ENCODE results near the gene OR2L13. TPM values are rescaled to one million over a fixed set of nuclear protein-coding genes. Genes with fewer than 3 reads are reported as not detected.

OR2L13 gene, protein sequence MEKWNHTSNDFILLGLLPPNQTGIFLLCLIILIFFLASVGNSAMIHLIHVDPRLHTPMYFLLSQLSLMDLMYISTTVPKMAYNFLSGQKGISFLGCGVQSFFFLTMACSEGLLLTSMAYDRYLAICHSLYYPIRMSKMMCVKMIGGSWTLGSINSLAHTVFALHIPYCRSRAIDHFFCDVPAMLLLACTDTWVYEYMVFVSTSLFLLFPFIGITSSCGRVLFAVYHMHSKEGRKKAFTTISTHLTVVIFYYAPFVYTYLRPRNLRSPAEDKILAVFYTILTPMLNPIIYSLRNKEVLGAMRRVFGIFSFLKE
- total RNA-seq: not detected in 2 replicates

DNA sequence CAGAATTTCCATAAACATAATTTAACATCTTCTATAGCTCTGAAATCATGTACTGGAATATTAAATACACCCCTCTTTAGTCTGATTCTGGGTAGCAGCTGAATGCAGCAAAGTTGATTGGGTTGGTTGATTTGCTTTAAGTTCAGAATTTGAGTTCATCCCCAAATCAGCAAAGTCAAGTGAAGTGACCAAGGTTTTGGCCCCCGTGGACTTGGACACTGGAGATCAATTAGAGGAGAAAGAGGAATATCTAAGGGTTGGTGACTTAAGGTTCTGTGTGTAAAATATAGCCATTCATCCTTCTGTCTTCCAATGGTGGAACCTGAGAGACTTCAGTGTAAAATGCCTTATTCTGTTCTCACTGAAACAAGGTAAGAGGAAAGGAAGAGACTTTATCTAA lies at the start of gene OR2L13:
TSS of gene OR2L13 (plus strand) at position 301 of the 400 bp plus-strand sequence. CDS start 4,192 bp downstream, outside the sequence.

DNA sequence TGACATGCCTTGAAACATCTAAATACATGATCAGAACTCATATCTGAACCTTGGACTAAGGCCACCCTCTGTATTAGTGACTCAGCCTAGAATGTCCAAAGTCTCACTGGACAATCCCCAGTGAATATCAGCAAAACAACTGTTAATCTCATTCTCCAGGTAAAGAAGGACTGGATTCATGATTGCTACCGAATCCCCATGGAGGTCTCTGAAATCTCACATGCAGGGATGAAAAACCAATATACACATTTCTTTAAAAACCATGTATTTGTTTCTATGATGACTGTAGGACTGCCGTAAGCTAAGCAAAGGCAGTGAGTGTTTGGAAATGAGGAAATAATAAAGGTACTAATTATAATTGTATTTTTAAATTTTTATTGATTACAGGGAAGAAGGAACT lies 48.4 kb upstream of the OR2L13 start, which contains the start of gene OR2L3:
TSS of gene OR2L3 (plus strand) at position 301 of the 400 bp plus-strand sequence. CDS start 13,846 bp downstream, outside the sequence.

DNA sequence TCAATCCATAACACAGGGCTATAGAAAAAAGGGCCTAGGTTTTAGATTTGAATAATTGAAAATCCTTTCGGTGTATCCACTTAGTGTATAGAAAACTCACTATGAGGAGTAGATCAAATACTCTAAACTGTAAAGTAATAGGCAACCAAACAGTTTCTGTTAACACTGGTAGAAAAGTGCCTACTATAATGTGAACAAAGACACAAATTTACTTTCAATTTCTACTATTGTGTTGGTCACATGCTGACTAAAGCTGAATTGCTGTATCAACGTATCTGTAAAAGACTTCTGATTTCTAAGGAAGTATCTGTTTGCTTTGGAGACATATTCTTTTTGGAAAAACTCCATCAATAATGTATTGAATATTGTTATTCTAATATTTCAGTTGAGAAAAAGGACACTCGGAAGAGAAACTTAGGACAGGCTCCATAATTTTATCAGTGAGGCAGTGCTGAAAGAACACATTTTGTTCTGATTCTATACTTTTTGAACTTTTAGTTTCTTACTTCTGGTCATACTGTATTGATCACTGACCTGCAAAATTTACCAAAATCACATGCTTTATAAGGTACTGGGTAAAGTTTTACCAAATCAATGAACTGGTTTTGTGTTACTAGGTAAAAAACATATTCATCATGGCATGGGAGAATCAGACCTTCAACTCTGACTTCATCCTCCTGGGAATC lies 49.7 kb downstream of the OR2L13 start, which contains the start of gene OR2M5:
TSS of gene OR2M5 (plus strand) at position 636 of the 686 bp plus-strand sequence. CDS start at position 636, 0 bp downstream.

Other genes with a start within 250 kb of the OR2L13 start
- 0.05 TPM in 1 of 2 replicates, not detected in the other for gene TRIM58, start 238.0 kb upstream of the OR2L13 start, total RNA-seq
- not detected in 2 replicates for gene OR2W3, start 199.6 kb upstream of the OR2L13 start, total RNA-seq
- not detected in 2 replicates for gene OR2T8, start 174.9 kb upstream of the OR2L13 start, total RNA-seq
- not detected in 2 replicates for gene OR2AJ1, start 170.3 kb upstream of the OR2L13 start, total RNA-seq
- gene OR2L8, start 146.3 kb upstream of the OR2L13 start, total RNA-seq: not detected in 2 replicates
- not detected in 2 replicates for gene OR2AK2, start 130.0 kb upstream of the OR2L13 start, total RNA-seq
- gene OR2L5, start 81.5 kb upstream of the OR2L13 start, total RNA-seq: not detected in 2 replicates
- gene OR2L2, start 65.1 kb upstream of the OR2L13 start, total RNA-seq: not detected in 2 replicates
- gene OR2L3, start 48.3 kb upstream of the OR2L13 start, total RNA-seq: not detected in 2 replicates
- not detected in 2 replicates for gene OR2M5, start 50.0 kb downstream of the OR2L13 start, total RNA-seq
- not detected in 2 replicates for gene OR2M2, start 79.6 kb downstream of the OR2L13 start, total RNA-seq
- gene OR2M3, start 102.1 kb downstream of the OR2L13 start, total RNA-seq: not detected in 2 replicates
- not detected in 2 replicates for gene OR2M4, start 136.2 kb downstream of the OR2L13 start, total RNA-seq
- gene OR2T33, start 182.8 kb downstream of the OR2L13 start, total RNA-seq: not detected in 2 replicates
- not detected in 2 replicates for gene OR2T12, start 208.2 kb downstream of the OR2L13 start, total RNA-seq
- not detected in 2 replicates for gene OR2M7, start 229.4 kb downstream of the OR2L13 start, total RNA-seq

Measured in smooth muscle cell of the umbilical artery (primary cell).